Activated CD4-positive, alpha-beta T cell treated with anti-CD3 and anti-CD28 coated beads, Interleukin-2, amount 10 ng/mL, durations not matched to agents 7 days and 5 days (primary cell): Measurements from ENCODE around the gene TAOK3. TPM values are rescaled to one million over a fixed set of nuclear protein-coding genes. Genes with fewer than 3 reads are reported as not detected.

Experiments used
- CTCF ChIA-PET: fragments of 350-600 bp; sonication (Branson Sonifier 250); formaldehyde crosslinking; loops from one replicate; lab custom pipeline; 2021; ENCODE audit warnings: antibody characterized with exemption; lab: Charles Lee
- POLR2A ChIA-PET: fragments of 350-600 bp; sonication (Branson Sonifier 250); formaldehyde crosslinking; loops from one replicate; lab custom pipeline; 2021; ENCODE audit warnings: antibody characterized with exemption; lab: Charles Lee
- DNase-seq: peaks from one replicate; pipeline ENCODE4 v3.0.0-alpha.2; 2020
- H3K27ac Mint-ChIP-seq: one replicate; pipeline ENCODE4 v1.8.0; 2021; ENCODE audit warnings: mild to moderate bottlenecking, moderate library complexity, mixed read lengths
- H3K27me3 Mint-ChIP-seq: one replicate; pipeline ENCODE4 v1.8.0; 2021; ENCODE audit warnings: mixed read lengths
- H3K36me3 Mint-ChIP-seq: one replicate; pipeline ENCODE4 v1.8.0; 2021; ENCODE audit warnings: low read depth, mixed read lengths
- H3K4me1 Mint-ChIP-seq: one replicate; pipeline ENCODE4 v1.8.0; 2021; ENCODE audit warnings: mixed read lengths
- H3K4me3 Mint-ChIP-seq: one replicate; pipeline ENCODE4 v1.8.0; 2021; ENCODE audit warnings: mild to moderate bottlenecking, moderate library complexity, mixed read lengths
- H3K9me3 Mint-ChIP-seq: one replicate; pipeline ENCODE4 v1.8.0; 2021; ENCODE audit warnings: mixed read lengths
- total RNA-seq, 2 experiments: library from RNA; stranded (reverse); gene quantifications; one replicate each; pipeline ENCODE4 v1.2.3, GENCODE V29; 2021

Gene TAOK3
- total RNA-seq, 2 experiments from 2014 or later = 52.5 to 63.3 TPM

- Mint-ChIP-seq H3K27me3 (no peaks in the 10 kb centered on the region), H3K27ac (no peak overlapping the region), H3K36me3 (peaks cover 25% of the 10 kb centered on the region), H3K4me3 (no peak overlapping the region), H3K9me3 (peaks cover 8% of the 10 kb centered on the region), H3K4me1 (peaks cover 22% of the 10 kb centered on the region)
- ChIA-PET CTCF (interaction anchor here (1.1 to 1.6 kb wide), 2 partner anchors 16 to 25 kb away, joined by 3 to 5 read pairs; partner anchors contain the start of gene SUDS3), POLR2A (no interaction called here)
- DNase-seq = no peak
Observed at GRCh38 chr12:118350908-118351559, 21.7 kb downstream of the TAOK3 start.

GRCh38 chr12:118347916-118348315 lies 24.8 kb downstream of the TAOK3 start:
- Mint-ChIP-seq H3K27ac (no peak overlapping the region), H3K27me3 (no peaks in the 10 kb centered on the region), H3K36me3 (peaks cover 3% of the 10 kb centered on the region), H3K4me3 (no peak overlapping the region), H3K4me1 (peaks cover 10% of the 10 kb centered on the region), H3K9me3 (peaks cover under 1% of the 10 kb centered on the region)
- ChIA-PET CTCF (interaction anchor here (0.6 to 2.0 kb wide), 2 partner anchors 14 to 28 kb away, joined by 3 to 6 read pairs; partner anchors contain the start of gene SUDS3), POLR2A (no interaction called here)
- DNase-seq = no peak

DNA sequence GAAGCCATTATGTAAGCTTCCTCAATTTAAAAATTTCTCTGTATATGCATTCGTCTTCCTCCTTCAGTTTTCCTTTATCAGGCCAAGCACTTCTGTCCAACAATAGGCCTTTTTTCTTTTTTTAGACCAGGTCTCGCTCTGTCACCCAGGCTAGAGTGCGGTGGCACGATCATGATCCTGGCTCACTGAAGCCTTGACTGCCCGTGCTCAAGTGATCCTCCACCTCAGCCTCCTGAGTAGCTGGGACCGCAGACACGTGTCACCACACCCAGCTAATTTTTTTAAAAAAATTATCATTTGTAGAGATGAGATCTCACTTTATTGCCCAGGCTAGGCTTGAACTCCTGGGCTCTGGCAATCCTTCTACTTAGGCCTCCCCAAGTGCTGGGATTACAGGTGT lies 25.8 kb downstream of the TAOK3 start:
- Mint-ChIP-seq H3K27ac (no peak overlapping the region), H3K4me3 (no peak overlapping the region), H3K27me3 (no peaks in the 10 kb centered on the region), H3K9me3 (no peaks in the 10 kb centered on the region), H3K36me3 (peaks cover 2% of the 10 kb centered on the region), H3K4me1 (peaks cover 12% of the 10 kb centered on the region)
- ChIA-PET CTCF (interaction anchor here (1.3 to 1.7 kb wide), 2 partner anchors 9 to 11 kb away, joined by 4 to 7 read pairs; no protein-coding TSS in a partner anchor), POLR2A (no interaction called here)
- no peak for DNase-seq

GRCh38 chr12:118345355-118345754 lies 27.4 kb downstream of the TAOK3 start:
- CTCF ChIA-PET = no interaction called here
- peaks cover 12% of the 10 kb centered on the region for H3K4me1 Mint-ChIP-seq
- POLR2A ChIA-PET = no interaction called here
- H3K27ac Mint-ChIP-seq = no peak overlapping the region
- no peaks in the 10 kb centered on the region for H3K9me3 Mint-ChIP-seq
- no peak for DNase-seq
- H3K4me3 Mint-ChIP-seq = no peak overlapping the region
- H3K36me3 Mint-ChIP-seq = peaks cover 2% of the 10 kb centered on the region
- no peaks in the 10 kb centered on the region for H3K27me3 Mint-ChIP-seq

GRCh38 chr12:118344829-118345228 lies 27.9 kb downstream of the TAOK3 start:
- H3K36me3 Mint-ChIP-seq = peaks cover 2% of the 10 kb centered on the region
- no peak overlapping the region for H3K4me3 Mint-ChIP-seq
- no peaks in the 10 kb centered on the region for H3K27me3 Mint-ChIP-seq
- no peak overlapping the region for H3K27ac Mint-ChIP-seq
- no peaks in the 10 kb centered on the region for H3K9me3 Mint-ChIP-seq
- ChIA-PET CTCF (no interaction called here), POLR2A (no interaction called here)
- DNase-seq = no peak
- peaks cover 14% of the 10 kb centered on the region for H3K4me1 Mint-ChIP-seq

DNA sequence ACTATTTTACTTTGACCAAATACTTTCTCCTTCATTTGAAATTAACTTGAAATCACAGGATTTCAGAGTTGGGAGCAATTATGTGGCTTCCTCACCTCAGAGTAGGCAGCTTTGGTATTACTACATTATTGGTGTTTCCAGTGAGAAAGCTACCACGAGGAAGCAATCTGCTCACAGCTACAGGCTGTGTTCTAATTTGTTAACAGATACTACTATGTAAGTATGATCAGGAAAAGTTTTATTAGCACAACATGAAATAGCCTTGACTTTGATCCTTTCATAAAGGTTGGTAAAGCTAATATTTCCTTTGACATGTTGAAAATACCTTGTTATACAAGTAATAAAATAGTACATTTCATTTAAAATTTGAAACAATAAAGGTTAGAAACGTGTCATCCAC lies 30.6 kb downstream of the TAOK3 start:
- DNase-seq = no peak
- Mint-ChIP-seq H3K9me3 (no peaks in the 10 kb centered on the region), H3K27me3 (no peaks in the 10 kb centered on the region), H3K4me1 (peaks cover 21% of the 10 kb centered on the region), H3K27ac (no peak overlapping the region), H3K4me3 (no peak overlapping the region), H3K36me3 (peaks cover 6% of the 10 kb centered on the region)
- POLR2A ChIA-PET = no interaction called here
- CTCF ChIA-PET = interaction anchor here (0.6 kb wide), 2 partner anchors 121 to 278 kb away, joined by 3 to 4 read pairs; no protein-coding TSS in a partner anchor

GRCh38 chr12:118337194-118337838 lies 35.4 kb downstream of the TAOK3 start:
- no peak for DNase-seq
- CTCF ChIA-PET = no interaction called here
- Mint-ChIP-seq H3K4me3 (no peak overlapping the region), H3K9me3 (no peaks in the 10 kb centered on the region), H3K27ac (no peak overlapping the region), H3K27me3 (no peaks in the 10 kb centered on the region), H3K36me3 (peaks cover 22% of the 10 kb centered on the region), H3K4me1 (peaks cover 25% of the 10 kb centered on the region)
- POLR2A ChIA-PET = no interaction called here

GRCh38 chr12:118336123-118336522 lies 36.6 kb downstream of the TAOK3 start:
- Mint-ChIP-seq H3K27me3 (no peaks in the 10 kb centered on the region), H3K4me1 (peaks cover 23% of the 10 kb centered on the region), H3K4me3 (no peak overlapping the region), H3K36me3 (peaks cover 22% of the 10 kb centered on the region), H3K9me3 (no peaks in the 10 kb centered on the region), H3K27ac (no peak overlapping the region)
- CTCF ChIA-PET = no interaction called here
- DNase-seq = no peak
- POLR2A ChIA-PET = no interaction called here

GRCh38 chr12:118334939-118335567 lies 37.7 kb downstream of the TAOK3 start:
- Mint-ChIP-seq H3K27ac (no peak overlapping the region), H3K4me1 (peaks cover 34% of the 10 kb centered on the region), H3K4me3 (no peak overlapping the region), H3K9me3 (no peaks in the 10 kb centered on the region), H3K27me3 (no peaks in the 10 kb centered on the region), H3K36me3 (peaks cover 32% of the 10 kb centered on the region)
- no peak for DNase-seq
- CTCF ChIA-PET = interaction anchor here (1.3 kb wide), 1 partner anchor 15 kb away, joined by 3 read pairs; no protein-coding TSS in a partner anchor
- POLR2A ChIA-PET = no interaction called here

- ChIA-PET POLR2A (no interaction called here), CTCF (interaction anchor here (0.6 to 1.3 kb wide), 2 partner anchors 14 to 16 kb away, joined by 3 read pairs; no protein-coding TSS in a partner anchor)
- Mint-ChIP-seq H3K4me3 (no peak overlapping the region), H3K27ac (no peak overlapping the region), H3K9me3 (no peaks in the 10 kb centered on the region), H3K4me1 (peaks cover 31% of the 10 kb centered on the region), H3K36me3 (peaks cover 32% of the 10 kb centered on the region), H3K27me3 (no peaks in the 10 kb centered on the region)
- no peak for DNase-seq
Observed at GRCh38 chr12:118334241-118334640, 38.5 kb downstream of the TAOK3 start.

- Mint-ChIP-seq H3K9me3 (no peaks in the 10 kb centered on the region), H3K27me3 (no peaks in the 10 kb centered on the region), H3K27ac (no peak overlapping the region), H3K36me3 (peaks cover 32% of the 10 kb centered on the region), H3K4me3 (no peak overlapping the region), H3K4me1 (peaks cover 22% of the 10 kb centered on the region)
- no peak for DNase-seq
- ChIA-PET POLR2A (no interaction called here), CTCF (no interaction called here)
Observed at GRCh38 chr12:118332511-118332910, 40.2 kb downstream of the TAOK3 start.

DNA sequence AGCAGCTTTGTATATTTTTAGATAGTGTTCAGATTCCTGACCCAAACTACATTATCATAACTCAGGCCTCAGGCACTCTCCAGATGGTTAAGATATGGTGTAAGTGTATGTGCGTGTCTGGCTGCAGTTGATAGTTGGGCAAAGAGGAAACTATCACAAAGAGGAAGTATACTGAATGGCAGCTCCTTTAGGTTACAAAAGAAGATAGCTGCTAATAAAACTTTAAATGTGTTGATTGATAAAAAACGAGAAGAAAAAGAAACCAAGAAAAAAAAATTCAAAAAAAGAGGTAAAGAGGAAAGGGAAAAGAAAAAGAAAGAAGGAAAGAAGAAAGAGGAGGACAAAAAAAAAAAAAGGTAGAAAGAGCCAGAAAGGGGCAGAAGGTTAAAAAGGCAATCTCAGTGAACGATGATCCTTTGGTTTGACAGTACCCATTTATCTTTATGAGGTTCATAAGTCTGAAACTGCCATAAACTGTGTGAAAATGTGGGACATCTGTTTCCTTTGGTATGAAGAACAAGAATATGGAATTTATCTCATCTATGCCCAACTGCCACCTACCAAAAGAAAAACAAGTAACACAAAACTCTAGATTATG lies 42.2 kb downstream of the TAOK3 start:
- ChIA-PET CTCF (no interaction called here), POLR2A (no interaction called here)
- Mint-ChIP-seq H3K4me3 (no peak overlapping the region), H3K36me3 (peaks cover 38% of the 10 kb centered on the region), H3K9me3 (no peaks in the 10 kb centered on the region), H3K4me1 (peaks cover 22% of the 10 kb centered on the region), H3K27me3 (no peaks in the 10 kb centered on the region), H3K27ac (no peak overlapping the region)
- no peak for DNase-seq
